ENCODE results near the gene BAIAP3. TPM values are rescaled to one million over a fixed set of nuclear protein-coding genes. Genes with fewer than 3 reads are reported as not detected.

BAIAP3 gene
- total RNA-seq, 1 experiment from 2014 or later: 6.8 TPM

DNA sequence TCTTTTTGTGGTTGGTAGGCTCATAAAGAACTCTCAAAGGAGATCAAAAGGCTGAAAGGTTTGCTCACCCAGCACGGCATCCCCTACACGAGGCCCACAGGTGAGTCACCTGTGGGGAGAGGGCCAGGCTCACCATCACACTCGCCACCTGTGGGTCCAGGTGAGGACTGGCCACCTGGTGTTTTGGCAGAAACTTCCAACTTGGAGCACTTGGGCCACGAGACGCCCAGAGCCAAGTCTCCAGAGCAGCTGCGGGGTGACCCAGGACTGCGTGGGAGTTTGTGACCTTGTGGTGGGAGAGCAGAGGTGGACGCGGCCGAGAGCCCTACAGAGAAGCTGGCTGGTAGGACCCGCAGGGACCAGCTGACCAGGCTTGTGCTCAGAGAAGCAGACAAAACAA is 29.4 kb downstream of the BAIAP3 start:
- Histone ChIP-seq H3K56ac (ENCODE audit: insufficient read length, low read depth, low read length) (no peak overlapping the region), H2BK20ac (ENCODE audit: low read depth, low read length, poor library complexity, severe bottlenecking) (no peak overlapping the region), H3K4ac (ENCODE audit: low read depth, low read length) (no peak overlapping the region), H3K23me2 (ENCODE audit: insufficient read length, low read depth, low read length, poor library complexity, severe bottlenecking) (no peaks in the 10 kb centered on the region), H4K20me1 (ENCODE audit: control insufficient read depth, insufficient read depth, insufficient read length) (no peaks in the 10 kb centered on the region), H3K14ac (ENCODE audit: insufficient read depth, low read length) (no peak overlapping the region), H3K27me3 (ENCODE audit: insufficient read depth, low read length) (no peaks in the 10 kb centered on the region), H3T11ph (ENCODE audit: low read length) (no peak overlapping the region), H3K27ac (ENCODE audit: insufficient read length, low read depth, low read length) (no peak overlapping the region), H2BK12ac (ENCODE audit: insufficient read length, low read depth, low read length) (no peak overlapping the region), H3K18ac (ENCODE audit: insufficient read length, low read depth, low read length) (no peak overlapping the region), H2BK120ac (ENCODE audit: low read depth, low read length, poor library complexity, severe bottlenecking) (no peak overlapping the region), H3K4me1 (ENCODE audit: insufficient read depth, low read length) (no peaks in the 10 kb centered on the region), H3K23ac (ENCODE audit: insufficient read length, low read depth, low read length) (no peak overlapping the region), H3K9me3 (ENCODE audit: control insufficient read depth, low read depth, low read length) (no peaks in the 10 kb centered on the region), H3K4me2 (ENCODE audit: insufficient read depth, insufficient read length, low read length) (no peak overlapping the region), H2BK5ac (ENCODE audit: insufficient read length, low read length) (no peak overlapping the region), H2AFZ (ENCODE audit: low read length) (no peak overlapping the region), H3K79me2 (ENCODE audit: insufficient read depth, low read length) (0 out of 2 replicates have a peak, but pooled peaks cover 2% of the 10 kb centered on the region), H4K8ac (replicated peaks; ENCODE audit: insufficient read length, low read depth, low read length) (no peak overlapping the region), H2BK15ac (ENCODE audit: low read depth, low read length) (no peak overlapping the region), H2AK5ac (ENCODE audit: insufficient read length, low read length) (no peak overlapping the region), H3K9ac (ENCODE audit: extremely low read depth, insufficient read length, low read length) (no peak overlapping the region), H3K79me1 (ENCODE audit: insufficient read depth, low read depth, low read length, poor library complexity, severe bottlenecking) (no peaks in the 10 kb centered on the region), H4K5ac (ENCODE audit: insufficient read length, low read depth, low read length) (no peak overlapping the region), H4K91ac (ENCODE audit: insufficient read length, low read depth, low read length) (no peak overlapping the region)
- DNase-seq: no peak
- Mint-ChIP-seq H3K36me3 (ENCODE audit: insufficient read depth in 1 of 3, low read depth in 3 of 3) (peaks cover 16 to 46% (median 33%) of the 10 kb centered on the region in 3 experiments; a peak in 6 of 7 replicates), H3K27ac (no peak overlapping the region), H3K9me3 (no peaks in the 10 kb centered on the region), H3K4me3 (no peak overlapping the region), H3K4me1 (no peaks in the 10 kb centered on the region), H3K27me3 (ENCODE audit: low read depth) (no peaks in the 10 kb centered on the region)
- WGBS (ENCODE audit: extremely low coverage, insufficient read length, low lambda C conversion rate): no CpG with 5 or more reads among the region's 11 CpGs
- TF ChIP-seq, protein P1, sequence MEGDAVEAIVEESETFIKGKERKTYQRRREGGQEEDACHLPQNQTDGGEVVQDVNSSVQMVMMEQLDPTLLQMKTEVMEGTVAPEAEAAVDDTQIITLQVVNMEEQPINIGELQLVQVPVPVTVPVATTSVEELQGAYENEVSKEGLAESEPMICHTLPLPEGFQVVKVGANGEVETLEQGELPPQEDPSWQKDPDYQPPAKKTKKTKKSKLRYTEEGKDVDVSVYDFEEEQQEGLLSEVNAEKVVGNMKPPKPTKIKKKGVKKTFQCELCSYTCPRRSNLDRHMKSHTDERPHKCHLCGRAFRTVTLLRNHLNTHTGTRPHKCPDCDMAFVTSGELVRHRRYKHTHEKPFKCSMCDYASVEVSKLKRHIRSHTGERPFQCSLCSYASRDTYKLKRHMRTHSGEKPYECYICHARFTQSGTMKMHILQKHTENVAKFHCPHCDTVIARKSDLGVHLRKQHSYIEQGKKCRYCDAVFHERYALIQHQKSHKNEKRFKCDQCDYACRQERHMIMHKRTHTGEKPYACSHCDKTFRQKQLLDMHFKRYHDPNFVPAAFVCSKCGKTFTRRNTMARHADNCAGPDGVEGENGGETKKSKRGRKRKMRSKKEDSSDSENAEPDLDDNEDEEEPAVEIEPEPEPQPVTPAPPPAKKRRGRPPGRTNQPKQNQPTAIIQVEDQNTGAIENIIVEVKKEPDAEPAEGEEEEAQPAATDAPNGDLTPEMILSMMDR (conservative IDR thresholded peaks at IDR 0.05): no peak

Measured in H9 (cell line).